H1 (cell line): ENCODE data around the gene ZNF30. TPM values are rescaled to one million over a fixed set of nuclear protein-coding genes. Genes with fewer than 3 reads are reported as not detected.

Experiments used
- EZH2 ChIP-seq: fragments of 200-600 bp; sonication (generic); IDR thresholded peaks from 2 replicates; pipeline ENCODE4 v1.7.1; 2012; ENCODE audit warnings: low read depth, mild to moderate bottlenecking, moderate library complexity, low read length, inconsistent platforms; ENCODE audit not compliant: severe bottlenecking
- POLR2A ChIP-seq, 2 experiments: IDR thresholded peaks; 1 replicate in 1 of 2; 2 replicates in 1 of 2; pipeline ENCODE4 v1.6.1; 2011; ENCODE audit warnings: low read depth in 2 of 2, low read length in 2 of 2, mild to moderate bottlenecking in 2 of 2; ENCODE audit errors: control extremely low read depth in 1 of 2
- RAD21 ChIP-seq, 2 experiments: IDR thresholded peaks in 1 of 2; conservative IDR thresholded peaks in 1 of 2; 2 replicates each; pipeline ENCODE4 v1.6.1; 2011; ENCODE audit warnings: low read depth in 2 of 2, low read length in 2 of 2, improper control_type of control experiment in 1 of 2, inconsistent platforms in 1 of 2, mild to moderate bottlenecking in 1 of 2, moderate library complexity in 1 of 2
- SUZ12 ChIP-seq: fragments of 200-600 bp; sonication (generic); IDR thresholded peaks from 2 replicates; pipeline ENCODE4 v1.6.1; 2012; ENCODE audit warnings: mild to moderate bottlenecking, inconsistent platforms, low read length, moderate library complexity, mixed read lengths
- polyA plus RNA-seq, 7 experiments: library from polyadenylated mRNA; depleted of rRNA in 3 of 7; stranded (reverse) in 5 of 7; unstranded in 2 of 7; fragments of >200 nt in 5 of 7; fragments of 200-250 nt in 2 of 7; gene quantifications; 1 replicate in 5 of 7; 2 replicates in 1 of 7; 4 replicates in 1 of 7; pipeline versions ENCODE4 v1.2.1 to v1.2.3, GENCODE V29; 2011 to 2013; ENCODE audit warnings: missing spikeins in 2 of 7, mixed read lengths in 2 of 7
- total RNA-seq: library from RNA; stranded (reverse); fragmentation: NEBNext Ultra II Directional; extraction: Animal tissue kit (Norgen Biotek cat#: 25700); gene quantifications from 2 replicates; pipeline ENCODE4 v1.2.1, GENCODE V29; 2021
- TF ChIP-seq, protein P1 (sequence below), 3 experiments: IDR thresholded peaks; 1 replicate in 2 of 3; 2 replicates in 1 of 3; pipeline versions ENCODE4 v1.5.1 to v1.6.1; 2011; ENCODE audit warnings: low read length in 3 of 3, mild to moderate bottlenecking in 3 of 3, inconsistent platforms in 2 of 3, low read depth in 1 of 3, moderate library complexity in 1 of 3; ENCODE audit not compliant: insufficient read depth in 1 of 3; ENCODE audit errors: control extremely low read depth in 1 of 3

The ZNF30 gene
- total and polyA plus RNA-seq, 2 of the 8 experiments (the other 6 are each of a cell fraction or from before 2014, with no cell fraction given) = 2.0 to 4.7 TPM

DNA sequence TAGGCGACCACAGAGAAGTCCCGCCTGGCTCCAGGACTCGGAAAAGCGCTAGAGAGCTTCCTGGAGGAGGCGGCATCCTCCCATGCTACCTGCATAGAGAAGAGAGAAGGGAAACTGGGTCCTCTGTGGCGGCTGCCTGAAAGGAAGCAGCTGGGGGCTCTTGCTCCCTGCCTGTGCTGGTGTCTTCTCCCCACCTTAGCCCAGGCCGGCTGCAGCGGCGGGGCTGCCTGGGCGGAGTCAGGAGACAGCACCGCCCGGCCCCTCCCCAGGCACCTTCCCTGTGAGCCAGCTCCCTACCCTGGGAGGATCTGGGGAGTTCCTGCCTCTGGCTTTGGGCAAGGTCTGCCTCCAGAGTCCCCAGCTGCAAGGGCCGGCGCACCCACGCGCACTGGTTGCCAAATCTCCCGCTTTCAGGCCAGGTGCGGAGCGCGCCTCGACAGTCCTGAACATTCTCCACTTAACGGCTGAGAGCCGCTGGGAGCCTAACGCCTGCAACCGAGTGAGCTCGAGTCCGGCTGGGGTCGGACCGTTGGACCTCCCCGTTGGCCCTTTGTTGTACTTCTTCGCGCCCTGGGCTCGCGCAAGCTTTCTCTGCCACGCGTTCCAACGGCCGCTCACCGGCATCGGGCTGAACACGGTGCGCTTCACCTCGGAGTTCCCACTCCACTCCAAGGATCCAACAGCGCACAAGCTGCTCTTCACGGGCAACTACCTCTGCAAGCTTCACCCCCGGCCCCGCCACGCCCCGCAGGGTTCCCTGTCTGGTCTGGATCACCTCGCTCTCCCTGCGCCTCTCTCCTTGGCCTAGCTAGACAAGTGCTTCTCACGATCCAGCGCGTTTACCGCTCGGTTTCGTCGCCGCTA is 21.8 kb upstream of the ZNF30 start (continued):
- TF ChIP-seq RAD21 (IDR thresholded peaks at IDR 0.05 in 1 of 2, conservative IDR thresholded peaks at IDR 0.05 in 1 of 2; ENCODE audit: low read depth in 2 of 2, low read length in 2 of 2) (peak; percentile 44 to 48), EZH2 (peak; percentile 78), POLR2A (IDR thresholded peaks at IDR 0.05; ENCODE audit: control extremely low read depth in 1 of 2, low read depth in 2 of 2, low read length in 2 of 2) (peak in 1 of 2 experiments; percentile 34; a peak in 1 of 3 replicates), SUZ12 (peak; percentile 89)
- TF ChIP-seq, protein P1, sequence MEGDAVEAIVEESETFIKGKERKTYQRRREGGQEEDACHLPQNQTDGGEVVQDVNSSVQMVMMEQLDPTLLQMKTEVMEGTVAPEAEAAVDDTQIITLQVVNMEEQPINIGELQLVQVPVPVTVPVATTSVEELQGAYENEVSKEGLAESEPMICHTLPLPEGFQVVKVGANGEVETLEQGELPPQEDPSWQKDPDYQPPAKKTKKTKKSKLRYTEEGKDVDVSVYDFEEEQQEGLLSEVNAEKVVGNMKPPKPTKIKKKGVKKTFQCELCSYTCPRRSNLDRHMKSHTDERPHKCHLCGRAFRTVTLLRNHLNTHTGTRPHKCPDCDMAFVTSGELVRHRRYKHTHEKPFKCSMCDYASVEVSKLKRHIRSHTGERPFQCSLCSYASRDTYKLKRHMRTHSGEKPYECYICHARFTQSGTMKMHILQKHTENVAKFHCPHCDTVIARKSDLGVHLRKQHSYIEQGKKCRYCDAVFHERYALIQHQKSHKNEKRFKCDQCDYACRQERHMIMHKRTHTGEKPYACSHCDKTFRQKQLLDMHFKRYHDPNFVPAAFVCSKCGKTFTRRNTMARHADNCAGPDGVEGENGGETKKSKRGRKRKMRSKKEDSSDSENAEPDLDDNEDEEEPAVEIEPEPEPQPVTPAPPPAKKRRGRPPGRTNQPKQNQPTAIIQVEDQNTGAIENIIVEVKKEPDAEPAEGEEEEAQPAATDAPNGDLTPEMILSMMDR (IDR thresholded peaks at IDR 0.05; ENCODE audit: control extremely low read depth in 1 of 3, insufficient read depth in 1 of 3, low read depth in 1 of 3, low read length in 3 of 3) = peak in 2 of 3 experiments; percentile 15 to 30; a peak in 3 of 4 replicates
